ENCODE results near the gene PHOX2A. TPM values are rescaled to one million over a fixed set of nuclear protein-coding genes. Genes with fewer than 3 reads are reported as not detected.
"Not testable (repeated sequence)": the region's sequence is repeated elsewhere in the genome, so short reads cannot be mapped to it uniquely, and the experiment has no call there.

PHOX2A gene
- total and polyA plus RNA-seq, 9 donors, result 0.21 TPM; not detected in 8

- Histone ChIP-seq H3K4me3 (ENCODE audit: low read length) (no peak overlapping the region), H3K4me1 (ENCODE audit: control insufficient read depth, insufficient read depth, low read length) (no peaks in the 10 kb centered on the region), H3K9me3 (replicated peaks; ENCODE audit: control insufficient read depth, low read depth, low read length) (peaks cover 7% of the 10 kb centered on the region), H3K27me3 (ENCODE audit: control insufficient read depth, insufficient read depth, low read length) (peaks cover 2% of the 10 kb centered on the region), H3K27ac (ENCODE audit: low read length) (no peak overlapping the region), H3K36me3 (ENCODE audit: control insufficient read depth, insufficient read depth, low read length) (no peaks in the 10 kb centered on the region)
- no peak for DNase-seq
- WGBS (ENCODE audit: insufficient coverage), result no CpG with 5 or more reads among the region's 3 CpGs
These were observed 35.7 kb downstream of the PHOX2A start for GRCh38 chr11:72208281-72208680.

GRCh38 chr11:72206794-72207193, 37.2 kb downstream of the PHOX2A start:
- H3K9me3 ChIP-seq (replicated peaks; ENCODE audit: control insufficient read depth, low read depth, low read length); H3K27ac ChIP-seq (ENCODE audit: low read length); H3K36me3 ChIP-seq (ENCODE audit: control insufficient read depth, insufficient read depth, low read length); H3K27me3 ChIP-seq (ENCODE audit: control insufficient read depth, insufficient read depth, low read length); H3K4me3 ChIP-seq (ENCODE audit: low read length); H3K4me1 ChIP-seq (ENCODE audit: control insufficient read depth, insufficient read depth, low read length); DNase-seq: not testable (repeated sequence)
- WGBS (ENCODE audit: insufficient coverage), result 73% methylated on average over 1 of the region's 2 CpGs

GRCh38 chr11:72204886-72205285, 39.1 kb downstream of the PHOX2A start:
- no peaks in the 10 kb centered on the region for H3K4me1 ChIP-seq (ENCODE audit: control insufficient read depth, insufficient read depth, low read length)
- DNase-seq, result no peak

GRCh38 chr11:72203163-72203562, 40.8 kb downstream of the PHOX2A start:
- Histone ChIP-seq H3K4me3 (ENCODE audit: low read length) (no peak overlapping the region), H3K4me1 (ENCODE audit: control insufficient read depth, insufficient read depth, low read length) (no peaks in the 10 kb centered on the region), H3K27me3 (ENCODE audit: control insufficient read depth, insufficient read depth, low read length) (no peaks in the 10 kb centered on the region), H3K36me3 (ENCODE audit: control insufficient read depth, insufficient read depth, low read length) (no peaks in the 10 kb centered on the region), H3K9me3 (replicated peaks; ENCODE audit: control insufficient read depth, low read depth, low read length) (no peaks in the 10 kb centered on the region), H3K27ac (ENCODE audit: low read length) (no peak overlapping the region)
- WGBS (ENCODE audit: insufficient coverage), result 78% methylated on average over 1 of the region's 2 CpGs
- DNase-seq, result no peak

More at GRCh38 chr11:72204886-72205285, 39.1 kb downstream of the PHOX2A start:
- Histone ChIP-seq H3K36me3 (ENCODE audit: control insufficient read depth, insufficient read depth, low read length) (no peaks in the 10 kb centered on the region), H3K27me3 (ENCODE audit: control insufficient read depth, insufficient read depth, low read length) (peaks cover 2% of the 10 kb centered on the region), H3K9me3 (replicated peaks; ENCODE audit: control insufficient read depth, low read depth, low read length) (peaks cover 7% of the 10 kb centered on the region), H3K4me3 (ENCODE audit: low read length) (no peak overlapping the region), H3K27ac (ENCODE audit: low read length) (no peak overlapping the region)

- Histone ChIP-seq H3K36me3 (ENCODE audit: control insufficient read depth, insufficient read depth, low read length) (no peaks in the 10 kb centered on the region), H3K4me3 (ENCODE audit: low read length) (no peak overlapping the region), H3K27ac (ENCODE audit: low read length) (no peak overlapping the region), H3K9me3 (replicated peaks; ENCODE audit: control insufficient read depth, low read depth, low read length) (no peaks in the 10 kb centered on the region), H3K4me1 (ENCODE audit: control insufficient read depth, insufficient read depth, low read length) (no peaks in the 10 kb centered on the region), H3K27me3 (ENCODE audit: control insufficient read depth, insufficient read depth, low read length) (no peaks in the 10 kb centered on the region)
- DNase-seq, result no peak
- 88% methylated on average over 1 of the region's 6 CpGs for WGBS (ENCODE audit: insufficient coverage)
These were observed 41.4 kb downstream of the PHOX2A start for GRCh38 chr11:72202571-72202970.

GRCh38 chr11:72201445-72201844, 42.5 kb downstream of the PHOX2A start:
- H3K36me3 ChIP-seq (ENCODE audit: control insufficient read depth, insufficient read depth, low read length); H3K9me3 ChIP-seq (replicated peaks; ENCODE audit: control insufficient read depth, low read depth, low read length); DNase-seq; H3K4me3 ChIP-seq (ENCODE audit: low read length); H3K4me1 ChIP-seq (ENCODE audit: control insufficient read depth, insufficient read depth, low read length); H3K27ac ChIP-seq (ENCODE audit: low read length); H3K27me3 ChIP-seq (ENCODE audit: control insufficient read depth, insufficient read depth, low read length): not testable (repeated sequence)
- WGBS (ENCODE audit: insufficient coverage), result 92% methylated on average over 35 of the region's 43 CpGs

- WGBS (ENCODE audit: insufficient coverage), result 86% methylated on average over 8 of the region's 12 CpGs
- DNase-seq, result no peak
- H3K4me1 ChIP-seq (ENCODE audit: control insufficient read depth, insufficient read depth, low read length), result peaks cover 12% of the 10 kb centered on the region
These were observed 48.3 kb downstream of the PHOX2A start for GRCh38 chr11:72195518-72196270.

GRCh38 chr11:72191961-72192381, 52.0 kb downstream of the PHOX2A start, which contains the start of gene FOLR1:
Gene FOLR1 (plus strand): TSS chr11:72192140. CDS start chr11:72192174, 34 bp downstream.
- H3K4me3 ChIP-seq (ENCODE audit: low read length), result no peak within 1 kb of the TSS
- H3K27ac ChIP-seq (ENCODE audit: low read length), result peak within 1 kb of the TSS; percentile 76
- peak; percentile 40 for DNase-seq
- no peaks in the 10 kb centered on the region for H3K27me3 ChIP-seq (ENCODE audit: control insufficient read depth, insufficient read depth, low read length)
- H3K4me1 ChIP-seq (ENCODE audit: control insufficient read depth, insufficient read depth, low read length), result peaks cover 34% of the 10 kb centered on the region
- H3K36me3 ChIP-seq (ENCODE audit: control insufficient read depth, insufficient read depth, low read length), result no peaks in the 10 kb centered on the region
- 54% methylated on average over 4 of the region's 5 CpGs for WGBS (ENCODE audit: insufficient coverage)
- no peaks in the 10 kb centered on the region for H3K9me3 ChIP-seq (replicated peaks; ENCODE audit: control insufficient read depth, low read depth, low read length)

More at GRCh38 chr11:72195518-72196270, 48.3 kb downstream of the PHOX2A start:
- Histone ChIP-seq H3K36me3 (ENCODE audit: control insufficient read depth, insufficient read depth, low read length) (no peaks in the 10 kb centered on the region), H3K9me3 (replicated peaks; ENCODE audit: control insufficient read depth, low read depth, low read length) (no peaks in the 10 kb centered on the region), H3K27ac (ENCODE audit: low read length) (no peak overlapping the region), H3K4me3 (ENCODE audit: low read length) (no peak overlapping the region), H3K27me3 (ENCODE audit: control insufficient read depth, insufficient read depth, low read length) (no peaks in the 10 kb centered on the region)

GRCh38 chr11:72190631-72191071, 53.3 kb downstream of the PHOX2A start:
- 62% methylated on average over 5 of the region's 5 CpGs for WGBS (ENCODE audit: insufficient coverage)
- Histone ChIP-seq H3K4me1 (ENCODE audit: control insufficient read depth, insufficient read depth, low read length) (peaks cover 34% of the 10 kb centered on the region), H3K36me3 (ENCODE audit: control insufficient read depth, insufficient read depth, low read length) (no peaks in the 10 kb centered on the region), H3K4me3 (ENCODE audit: low read length) (no peak overlapping the region), H3K9me3 (replicated peaks; ENCODE audit: control insufficient read depth, low read depth, low read length) (no peaks in the 10 kb centered on the region), H3K27me3 (ENCODE audit: control insufficient read depth, insufficient read depth, low read length) (no peaks in the 10 kb centered on the region), H3K27ac (ENCODE audit: low read length) (peak overlapping the region; percentile 76)
- peak; percentile 43 for DNase-seq

- Histone ChIP-seq H3K27me3 (ENCODE audit: control insufficient read depth, insufficient read depth, low read length) (no peaks in the 10 kb centered on the region), H3K4me3 (ENCODE audit: low read length) (no peak overlapping the region), H3K4me1 (ENCODE audit: control insufficient read depth, insufficient read depth, low read length) (peaks cover 34% of the 10 kb centered on the region), H3K27ac (ENCODE audit: low read length) (peak overlapping the region; percentile 76), H3K9me3 (replicated peaks; ENCODE audit: control insufficient read depth, low read depth, low read length) (no peaks in the 10 kb centered on the region), H3K36me3 (ENCODE audit: control insufficient read depth, insufficient read depth, low read length) (no peaks in the 10 kb centered on the region)
- WGBS (ENCODE audit: insufficient coverage), result 67% methylated on average over 1 of the region's 3 CpGs
- DNase-seq, result peak; percentile 72
These were observed 54.3 kb downstream of the PHOX2A start for GRCh38 chr11:72189455-72190250.
